Measurements from ENCODE around the gene ABTB2.

DNA sequence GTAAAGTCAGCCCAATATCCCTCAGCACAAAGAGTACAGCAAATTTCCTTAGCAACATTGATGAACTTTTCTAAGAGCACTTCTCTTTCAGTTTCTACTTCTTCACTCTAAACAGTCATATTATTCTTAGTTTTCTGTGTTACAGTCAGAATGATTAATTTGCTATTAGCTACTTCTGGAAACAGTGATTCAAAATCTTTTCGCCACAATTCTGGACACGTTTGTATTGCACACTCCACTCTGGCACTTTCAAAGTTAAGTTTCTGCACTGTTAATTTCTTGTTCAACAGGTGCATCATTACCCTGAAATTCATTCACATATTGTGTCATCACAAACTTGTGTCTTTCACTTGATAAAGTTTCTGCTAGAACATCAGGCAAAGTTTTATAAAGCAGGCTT, 22.5 kb downstream of the ABTB2 start:
- TF ChIP-seq POLR2A (IDR thresholded peaks at IDR 0.05; ENCODE audit: control extremely low read depth in 1 of 2, low read depth in 2 of 2, low read length in 2 of 2) (no peak), KDM1A (IDR thresholded peaks at IDR 0.05; ENCODE audit: borderline replicate concordance, low read length) (no peak), FOSL1 (IDR thresholded peaks at IDR 0.05; ENCODE audit: insufficient read depth, low read depth, low read length) (no peak)
